Thyroid gland (tissue), 4 donors: ENCODE data around the gene AKR1C8. TPM values are rescaled to one million over a fixed set of nuclear protein-coding genes. Genes with fewer than 3 reads are reported as not detected.

Source experiments
- DNase-seq, 2 donors: peaks; one replicate each; pipeline ENCODE4 v3.0.0-alpha.2; 2019
- H3K27ac ChIP-seq, 3 donors: fragments of 200-600 bp; sonication (generic); 1 replicate in 2 of 3; 2 replicates in 1 of 3; pipeline ENCODE4 v1.5.1; 2016 to 2019; ENCODE audit warnings: mild to moderate bottlenecking in 1 of 3, moderate library complexity in 1 of 3
- H3K27me3 ChIP-seq: fragments of 200-600 bp; sonication (generic); one replicate; pipeline ENCODE4 v1.5.1; 2019
- H3K36me3 ChIP-seq, 2 donors: fragments of 200-600 bp; sonication (generic); one replicate each; pipeline ENCODE4 v1.5.1; 2016 to 2019
- H3K4me1 ChIP-seq, 2 donors: fragments of 200-600 bp; sonication (generic); one replicate each; pipeline ENCODE4 v1.5.1; 2017 to 2019
- H3K4me3 ChIP-seq, 3 donors: fragments of 200-600 bp; sonication (generic); replicated peaks in 1 of 3; 1 replicate in 2 of 3; 2 replicates in 1 of 3; pipeline ENCODE4 v1.5.1; 2016; ENCODE audit warnings: mild to moderate bottlenecking in 1 of 3
- H3K9me3 ChIP-seq: fragments of 200-600 bp; sonication (generic); one replicate; pipeline ENCODE4 v1.5.1; 2017
- POLR2A ChIP-seq, 2 donors: fragments of 450-650 bp; IDR thresholded peaks; one replicate each; pipeline ENCODE4 v1.6.1; 2017; ENCODE audit warnings: antibody characterized with exemption in 2 of 2, mild to moderate bottlenecking in 2 of 2, moderate library complexity in 1 of 2
- WGBS, 2 donors: methylation state at CpG; one replicate each; pipeline ENCODE4 v1.1.5; 2017; 5-methylcytosine and 5-hydroxymethylcytosine counted together
- intact Hi-C: fragments of 100-400 bp; cut with DNase I; formaldehyde crosslinking; loops from one replicate; pipeline ENCODE4 v1.15.1; 2023
- total RNA-seq, 4 donors: library from RNA; depleted of rRNA; stranded (reverse); fragments of >200 nt; gene quantifications; one replicate each; pipeline ENCODE4 v1.2.3, GENCODE V29; 2016
- TF ChIP-seq, protein P1 (sequence below), 6 experiments: fragments of 200-600 bp in 3 of 6; fragments of 450-650 bp in 3 of 6; sonication (generic) in 3 of 6; IDR thresholded peaks; one replicate each; pipeline ENCODE4 v1.5.1; 2016 to 2019; ENCODE audit warnings: antibody characterized with exemption in 6 of 6, mild to moderate bottlenecking in 2 of 6, inconsistent platforms in 1 of 6, moderate library complexity in 1 of 6

Gene AKR1C8
- total RNA-seq, 4 donors from 2014 or later, result not detected

DNA sequence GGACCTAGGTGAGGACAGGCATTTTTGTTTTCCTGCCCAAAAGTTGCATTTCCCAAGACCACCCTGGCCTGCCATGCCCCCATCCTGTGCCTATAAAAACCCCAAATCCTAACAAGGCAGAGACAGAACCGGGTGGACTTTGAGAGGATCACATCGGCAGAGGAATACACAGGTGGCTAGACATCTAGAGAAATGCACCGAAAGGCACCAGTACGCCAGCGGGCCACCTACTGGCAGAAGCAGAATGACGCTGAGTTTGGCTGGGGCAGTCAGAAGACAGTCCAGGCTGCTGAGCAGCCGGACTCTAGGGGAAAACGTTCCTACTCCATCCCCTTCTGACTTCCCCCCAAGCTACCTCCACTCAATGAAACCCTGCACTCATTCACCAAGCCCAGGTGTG is 14.4 kb upstream of the AKR1C8 start:
- Histone ChIP-seq H3K27me3 (no peaks in the 10 kb centered on the region), H3K27ac (no peak overlapping the region), H3K9me3 (no peaks in the 10 kb centered on the region), H3K4me3 (no peak overlapping the region), H3K4me1 (no peaks in the 10 kb centered on the region), H3K36me3 (no peaks in the 10 kb centered on the region)
- DNase-seq, result no peak
- TF ChIP-seq, protein P1, sequence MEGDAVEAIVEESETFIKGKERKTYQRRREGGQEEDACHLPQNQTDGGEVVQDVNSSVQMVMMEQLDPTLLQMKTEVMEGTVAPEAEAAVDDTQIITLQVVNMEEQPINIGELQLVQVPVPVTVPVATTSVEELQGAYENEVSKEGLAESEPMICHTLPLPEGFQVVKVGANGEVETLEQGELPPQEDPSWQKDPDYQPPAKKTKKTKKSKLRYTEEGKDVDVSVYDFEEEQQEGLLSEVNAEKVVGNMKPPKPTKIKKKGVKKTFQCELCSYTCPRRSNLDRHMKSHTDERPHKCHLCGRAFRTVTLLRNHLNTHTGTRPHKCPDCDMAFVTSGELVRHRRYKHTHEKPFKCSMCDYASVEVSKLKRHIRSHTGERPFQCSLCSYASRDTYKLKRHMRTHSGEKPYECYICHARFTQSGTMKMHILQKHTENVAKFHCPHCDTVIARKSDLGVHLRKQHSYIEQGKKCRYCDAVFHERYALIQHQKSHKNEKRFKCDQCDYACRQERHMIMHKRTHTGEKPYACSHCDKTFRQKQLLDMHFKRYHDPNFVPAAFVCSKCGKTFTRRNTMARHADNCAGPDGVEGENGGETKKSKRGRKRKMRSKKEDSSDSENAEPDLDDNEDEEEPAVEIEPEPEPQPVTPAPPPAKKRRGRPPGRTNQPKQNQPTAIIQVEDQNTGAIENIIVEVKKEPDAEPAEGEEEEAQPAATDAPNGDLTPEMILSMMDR (IDR thresholded peaks at IDR 0.05), result no peak
- TF ChIP-seq POLR2A (IDR thresholded peaks at IDR 0.05), result no peak
- 76 to 85% methylated on average over 8 of the region's 8 CpGs for WGBS, 2 donors
- intact Hi-C loops, result no loop called here

DNA sequence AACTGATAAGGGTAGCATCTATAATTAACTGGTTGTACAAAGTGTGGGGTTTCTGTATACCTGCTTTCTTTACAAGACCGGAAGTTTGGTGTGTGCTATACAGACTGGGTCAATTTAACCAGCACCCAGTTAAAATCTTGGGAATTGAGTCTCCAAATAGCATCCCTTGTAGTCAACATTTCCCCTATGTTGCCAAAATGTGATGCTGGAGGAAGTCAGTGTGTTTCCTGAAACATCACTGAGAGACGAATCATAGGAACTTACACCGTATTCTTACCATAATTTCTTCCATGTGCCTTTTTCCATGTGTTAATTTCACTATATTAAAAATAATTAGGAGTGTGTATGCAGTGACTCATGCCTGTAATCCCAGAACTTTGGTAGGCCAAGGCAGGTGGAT is 13.4 kb upstream of the AKR1C8 start:
- intact Hi-C loops, result no loop called here
- WGBS, 2 donors, result 84 to 88% methylated on average over 3 of the region's 3 CpGs
- Histone ChIP-seq H3K27ac (no peak overlapping the region), H3K9me3 (no peaks in the 10 kb centered on the region), H3K4me1 (no peaks in the 10 kb centered on the region), H3K4me3 (no peak overlapping the region), H3K36me3 (no peaks in the 10 kb centered on the region), H3K27me3 (no peaks in the 10 kb centered on the region)
- DNase-seq, result no peak
- TF ChIP-seq, protein P1 (IDR thresholded peaks at IDR 0.05), result no peak
- no peak for TF ChIP-seq POLR2A (IDR thresholded peaks at IDR 0.05)

DNA sequence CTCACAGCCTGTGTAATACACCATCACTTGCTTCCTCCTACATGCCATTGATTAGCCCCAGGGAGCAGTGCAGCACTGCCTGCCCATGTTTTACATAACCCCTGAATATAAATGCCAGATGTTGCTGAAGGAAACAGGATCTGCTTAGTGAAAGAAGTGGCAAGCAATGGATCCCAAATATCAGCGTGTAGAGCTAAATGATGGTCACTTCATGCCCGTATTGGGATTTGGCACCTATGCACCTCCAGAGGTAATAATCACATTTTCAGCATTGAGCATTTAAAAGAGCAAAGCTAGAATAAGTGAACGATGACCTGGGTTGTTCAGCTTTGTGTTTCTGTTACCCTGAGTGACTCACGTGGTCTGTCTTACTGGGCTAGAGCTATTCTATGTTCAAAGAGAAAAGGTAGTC is 11.8 kb upstream of the AKR1C8 start, which contains the start of gene AKR1C4:
Gene AKR1C4, plus strand, starts transcription at position 136 of the 412 bp plus-strand sequence. Its CDS starts 31 bp downstream, at position 167.
- Histone ChIP-seq H3K4me1 (no peaks in the 10 kb centered on the region), H3K36me3 (no peaks in the 10 kb centered on the region), H3K4me3 (no peak within 1 kb of the TSS), H3K27ac (no peak within 1 kb of the TSS), H3K27me3 (no peaks in the 10 kb centered on the region), H3K9me3 (no peaks in the 10 kb centered on the region)
- intact Hi-C loops, result no loop called here
- TF ChIP-seq POLR2A (IDR thresholded peaks at IDR 0.05), result no peak
- TF ChIP-seq, protein P1 (IDR thresholded peaks at IDR 0.05), result no peak
- DNase-seq, result no peak
- 74 to 78% methylated on average over 4 of the region's 4 CpGs for WGBS, 2 donors

DNA sequence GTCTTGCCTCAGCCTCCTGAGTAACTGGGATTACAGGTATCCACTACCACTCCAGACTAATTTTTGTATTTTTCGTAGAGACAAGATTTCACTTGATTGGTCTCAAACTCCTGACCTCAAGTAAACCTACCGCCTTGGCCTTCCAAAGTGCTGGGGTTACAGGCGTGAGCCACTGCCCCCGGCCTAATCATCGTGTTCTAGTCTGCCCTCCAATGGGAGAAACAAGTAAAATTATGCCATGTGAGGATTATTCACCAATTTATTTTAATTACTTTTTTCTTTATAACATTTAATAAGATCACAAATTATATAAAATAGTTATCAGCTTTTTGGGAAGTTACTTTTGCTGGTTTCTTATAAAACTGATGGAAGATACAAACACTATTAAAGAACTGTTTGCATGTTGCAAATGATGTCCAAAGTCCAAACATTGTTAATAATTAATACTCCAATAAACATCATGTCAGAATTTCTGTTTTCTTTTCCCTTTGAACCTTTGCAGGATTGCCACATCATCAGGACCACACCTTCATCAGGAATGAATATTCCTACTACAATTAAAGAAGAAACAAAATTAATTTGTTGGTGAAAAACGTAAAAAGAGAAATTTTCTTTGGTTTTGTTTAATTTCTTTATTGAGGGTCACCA is 10.9 kb upstream of the AKR1C8 start:
- no peaks in the 10 kb centered on the region for H3K9me3 ChIP-seq
- 84 to 90% methylated on average over 6 of the region's 6 CpGs for WGBS, 2 donors
- no peaks in the 10 kb centered on the region for H3K27me3 ChIP-seq
- H3K4me1 ChIP-seq, result no peaks in the 10 kb centered on the region
- TF ChIP-seq, protein P1 (IDR thresholded peaks at IDR 0.05), result no peak
- TF ChIP-seq POLR2A (IDR thresholded peaks at IDR 0.05), result no peak
- no peak overlapping the region for H3K27ac ChIP-seq
- intact Hi-C loops, result no loop called here
- DNase-seq, result no peak
- H3K36me3 ChIP-seq, result no peaks in the 10 kb centered on the region
- no peak overlapping the region for H3K4me3 ChIP-seq

DNA sequence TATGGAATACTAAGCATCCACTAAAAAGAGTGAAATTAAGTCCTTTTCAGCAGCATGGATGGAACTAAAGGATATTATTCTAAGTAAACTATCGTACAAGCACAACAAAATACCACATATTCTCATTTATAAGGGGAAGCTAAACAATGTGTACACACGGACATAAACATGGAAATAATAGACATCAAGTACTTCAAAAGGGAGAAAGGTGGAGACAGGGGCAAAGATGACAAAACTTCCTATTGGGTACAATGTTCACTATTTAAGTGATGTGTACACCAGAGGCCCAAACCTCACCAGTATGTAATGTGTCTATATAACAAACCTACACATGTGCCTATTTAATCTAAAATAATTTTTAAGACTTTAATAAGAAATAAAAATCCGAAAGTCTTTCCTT is 9.5 kb upstream of the AKR1C8 start:
- no peaks in the 10 kb centered on the region for H3K27me3 ChIP-seq
- TF ChIP-seq POLR2A (IDR thresholded peaks at IDR 0.05), result no peak
- TF ChIP-seq, protein P1 (IDR thresholded peaks at IDR 0.05), result no peak
- WGBS, 2 donors, result 84 to 88% methylated on average over 3 of the region's 3 CpGs
- no peak for DNase-seq
- no peaks in the 10 kb centered on the region for H3K4me1 ChIP-seq
- H3K4me3 ChIP-seq, result no peak overlapping the region
- intact Hi-C loops, result no loop called here
- H3K27ac ChIP-seq, result no peak overlapping the region
- H3K9me3 ChIP-seq, result no peaks in the 10 kb centered on the region
- H3K36me3 ChIP-seq, result no peaks in the 10 kb centered on the region
